Measurements from ENCODE around the gene PLAAT1. TPM values are rescaled to one million over a fixed set of nuclear protein-coding genes. Genes with fewer than 3 reads are reported as not detected.
A peak's percentile ranks its signal among the peaks of the same experiment; 100 is the strongest.

PLAAT1 gene
- total RNA-seq, 1 donor from 2014 or later, result 4.0 TPM

GRCh38 chr3:193301433-193301832, 60.4 kb downstream of the PLAAT1 start:
- no peaks in the 10 kb centered on the region for H3K27me3 Mint-ChIP-seq (ENCODE audit: low read depth)
- no peak overlapping the region for H3K27ac Mint-ChIP-seq (ENCODE audit: unreplicated experiment)
- no peak overlapping the region for H3K4me3 Mint-ChIP-seq
- peaks cover 5% of the 10 kb centered on the region for H3K9me3 Mint-ChIP-seq
- DNase-seq (ENCODE audit: low read depth, low spot score), result no peak
- no peak for TF ChIP-seq CTCF (conservative IDR thresholded peaks at IDR 0.05)
- H3K4me1 Mint-ChIP-seq, result no peaks in the 10 kb centered on the region
- H3K36me3 Mint-ChIP-seq (ENCODE audit: low read depth), result no peaks in the 10 kb centered on the region

- H3K4me1 Mint-ChIP-seq, result no peaks in the 10 kb centered on the region
- no peak overlapping the region for H3K4me3 Mint-ChIP-seq
- no peak overlapping the region for H3K27ac Mint-ChIP-seq (ENCODE audit: unreplicated experiment)
- no peaks in the 10 kb centered on the region for H3K9me3 Mint-ChIP-seq
- no peaks in the 10 kb centered on the region for H3K36me3 Mint-ChIP-seq (ENCODE audit: low read depth)
- DNase-seq (ENCODE audit: low read depth, low spot score), result no peak
- H3K27me3 Mint-ChIP-seq (ENCODE audit: low read depth), result no peaks in the 10 kb centered on the region
- no peak for TF ChIP-seq CTCF (conservative IDR thresholded peaks at IDR 0.05)
These were observed 64.3 kb downstream of the PLAAT1 start for GRCh38 chr3:193305356-193305755.

- H3K4me1 Mint-ChIP-seq, result peaks cover 18% of the 10 kb centered on the region
- TF ChIP-seq CTCF (conservative IDR thresholded peaks at IDR 0.05), result no peak
- no peaks in the 10 kb centered on the region for H3K36me3 Mint-ChIP-seq (ENCODE audit: low read depth)
- no peaks in the 10 kb centered on the region for H3K9me3 Mint-ChIP-seq
- H3K27me3 Mint-ChIP-seq (ENCODE audit: low read depth), result no peaks in the 10 kb centered on the region
- DNase-seq (ENCODE audit: low read depth, low spot score), result no peak
- peak overlapping the region; percentile 7 for H3K27ac Mint-ChIP-seq (ENCODE audit: unreplicated experiment)
- H3K4me3 Mint-ChIP-seq, result no peak overlapping the region
These were observed 70.1 kb downstream of the PLAAT1 start for GRCh38 chr3:193310914-193311723.

- H3K4me1 Mint-ChIP-seq, result peaks cover 18% of the 10 kb centered on the region
- no peak overlapping the region for H3K27ac Mint-ChIP-seq (ENCODE audit: unreplicated experiment)
These were observed 72.3 kb downstream of the PLAAT1 start for GRCh38 chr3:193313061-193313958.

More at GRCh38 chr3:193313061-193313958, 72.3 kb downstream of the PLAAT1 start:
- TF ChIP-seq CTCF (conservative IDR thresholded peaks at IDR 0.05), result no peak
- Mint-ChIP-seq H3K4me3 (no peak overlapping the region), H3K9me3 (no peaks in the 10 kb centered on the region), H3K36me3 (ENCODE audit: low read depth) (no peaks in the 10 kb centered on the region), H3K27me3 (ENCODE audit: low read depth) (no peaks in the 10 kb centered on the region)
- DNase-seq (ENCODE audit: low read depth, low spot score), result no peak
